HPDE6-E6E7 (cell line): ENCODE measurements around the gene RASGRP4.

Experiments used
- DNase-seq: peaks from one replicate; pipeline ENCODE4 v3.0.0; 2011; ENCODE audit warnings: missing footprints; ENCODE audit errors: extremely low spot score

The RASGRP4 gene

DNA sequence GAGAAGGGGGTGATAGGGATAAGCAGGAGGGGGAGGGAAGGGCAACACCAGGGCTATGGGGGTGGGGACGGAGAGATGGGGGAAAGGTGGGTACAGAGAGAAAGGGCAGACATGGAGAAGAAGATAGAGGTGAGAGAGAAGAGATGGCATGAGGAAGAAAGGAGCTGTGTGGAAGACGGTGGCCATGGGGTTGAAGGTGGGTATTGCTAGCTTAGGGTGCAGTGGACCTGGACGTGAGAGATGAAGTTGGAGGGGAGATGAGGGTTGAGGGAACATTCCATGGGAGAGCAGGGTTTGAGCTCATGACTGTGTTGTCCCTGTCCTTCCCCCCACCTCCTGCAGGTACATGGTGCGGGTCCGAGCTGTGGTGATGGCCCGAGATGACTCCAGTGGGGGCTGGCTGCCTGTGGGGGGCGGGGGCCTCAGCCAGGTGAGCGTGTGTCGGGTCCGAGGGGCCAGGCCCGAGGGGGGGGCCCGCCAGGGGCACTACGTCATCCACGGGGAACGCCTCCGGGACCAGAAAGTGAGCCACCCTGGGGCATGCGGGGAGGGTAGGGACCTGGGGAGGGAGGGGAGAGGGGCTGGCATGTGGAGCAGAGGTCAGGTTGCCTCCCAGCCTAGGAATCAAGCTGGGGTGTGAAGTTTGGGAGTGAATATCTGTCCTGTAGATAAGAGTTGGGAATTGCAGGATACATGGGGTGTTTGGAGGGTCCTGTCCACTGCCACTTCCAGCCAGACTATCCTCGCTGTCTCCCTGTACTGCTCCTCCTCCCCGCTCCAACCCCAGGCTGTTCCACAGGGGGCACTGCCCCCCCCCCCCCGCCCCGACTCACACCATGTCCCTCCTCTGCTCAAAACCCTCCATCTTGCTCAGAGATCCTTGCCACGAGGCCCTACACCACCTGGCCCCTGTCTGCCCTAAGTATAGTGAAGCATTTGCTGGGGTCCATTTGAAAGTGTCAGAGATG lies 35.8 kb downstream of the RASGRP4 start:
- DNase-seq = no peak

DNA sequence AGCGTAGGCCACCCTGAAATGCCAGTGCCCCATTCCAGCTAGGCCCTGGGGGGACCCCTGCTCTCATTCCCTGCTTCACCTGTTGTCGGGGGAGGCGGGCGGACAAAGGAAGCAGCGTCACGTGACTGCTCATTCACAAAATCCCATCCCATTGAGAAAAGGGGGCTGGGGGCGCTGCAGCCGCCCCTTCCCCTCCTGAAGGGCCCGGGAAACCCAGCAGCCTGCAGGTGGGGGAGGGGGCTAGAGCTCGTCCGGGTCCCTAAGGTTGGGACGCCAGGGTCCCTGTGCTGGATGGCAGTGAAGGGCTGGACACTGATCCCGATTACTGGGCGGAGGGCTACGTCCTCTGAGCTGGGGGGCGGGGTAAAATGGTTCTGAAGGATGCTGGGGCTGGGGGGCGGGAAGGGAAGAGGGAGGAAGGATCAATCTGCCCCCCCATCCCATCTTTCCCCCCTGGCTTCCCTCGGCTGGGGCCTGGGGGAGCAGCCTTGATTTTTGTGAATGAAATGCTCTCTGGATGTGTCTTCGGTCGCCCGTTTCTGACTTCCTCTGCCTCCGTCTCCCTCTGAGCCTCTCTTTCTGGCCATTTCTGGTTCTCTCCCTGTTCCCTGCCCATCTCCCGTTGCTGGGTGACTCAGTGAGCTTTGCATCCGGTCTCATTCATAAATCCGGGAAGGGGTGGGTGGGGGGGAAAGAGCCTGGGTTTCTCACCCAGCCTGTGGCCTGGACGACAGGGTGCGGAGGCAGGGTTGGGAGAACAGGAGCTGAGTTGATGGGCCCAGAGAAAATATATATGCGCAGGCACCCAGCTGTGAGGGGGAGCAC lies 36.7 kb downstream of the RASGRP4 start:
- peak; percentile 73 for DNase-seq

DNA sequence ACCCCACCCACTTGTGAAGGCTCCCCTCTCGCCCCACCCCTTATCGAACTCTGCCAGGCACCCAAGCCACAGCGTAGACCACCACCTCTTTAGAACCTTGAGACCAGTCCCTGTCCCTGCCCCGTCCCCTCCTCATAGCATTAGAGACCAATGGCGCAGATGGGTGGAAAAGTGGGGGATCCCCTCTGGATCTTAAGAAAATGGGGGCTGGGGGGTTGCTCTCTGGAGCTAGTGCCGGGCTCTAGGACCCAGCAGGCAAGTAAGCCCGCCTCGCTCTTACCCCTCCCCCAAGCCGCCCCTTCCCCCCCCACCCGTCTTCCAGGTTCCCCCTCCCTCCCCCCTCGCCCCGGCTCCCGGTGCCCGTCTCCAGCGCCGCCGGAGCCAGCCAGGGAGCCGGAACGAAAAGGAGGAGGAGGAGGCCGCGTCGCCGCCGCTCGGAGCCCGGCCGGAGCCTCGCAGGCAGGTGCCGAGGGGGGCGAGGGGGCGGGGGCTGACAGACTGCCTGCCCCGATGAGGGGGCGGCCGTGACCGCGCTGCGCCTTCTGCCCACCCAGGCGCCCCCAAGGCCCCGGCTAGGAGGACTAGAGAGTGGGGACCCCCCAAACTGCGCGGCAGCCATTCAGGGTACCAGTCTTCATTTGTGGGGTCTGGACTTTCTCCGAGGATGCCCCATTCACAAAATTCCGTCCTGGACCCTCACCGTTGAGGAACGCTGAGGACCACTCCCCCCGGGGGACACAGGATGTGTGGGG lies 37.5 kb downstream of the RASGRP4 start, which contains the start of gene SPRED3:
Gene SPRED3 (plus strand): TSS at position 349 of the 752 bp plus-strand sequence. CDS start 1,606 bp downstream, outside the sequence.
- peak; percentile 51 for DNase-seq

DNA sequence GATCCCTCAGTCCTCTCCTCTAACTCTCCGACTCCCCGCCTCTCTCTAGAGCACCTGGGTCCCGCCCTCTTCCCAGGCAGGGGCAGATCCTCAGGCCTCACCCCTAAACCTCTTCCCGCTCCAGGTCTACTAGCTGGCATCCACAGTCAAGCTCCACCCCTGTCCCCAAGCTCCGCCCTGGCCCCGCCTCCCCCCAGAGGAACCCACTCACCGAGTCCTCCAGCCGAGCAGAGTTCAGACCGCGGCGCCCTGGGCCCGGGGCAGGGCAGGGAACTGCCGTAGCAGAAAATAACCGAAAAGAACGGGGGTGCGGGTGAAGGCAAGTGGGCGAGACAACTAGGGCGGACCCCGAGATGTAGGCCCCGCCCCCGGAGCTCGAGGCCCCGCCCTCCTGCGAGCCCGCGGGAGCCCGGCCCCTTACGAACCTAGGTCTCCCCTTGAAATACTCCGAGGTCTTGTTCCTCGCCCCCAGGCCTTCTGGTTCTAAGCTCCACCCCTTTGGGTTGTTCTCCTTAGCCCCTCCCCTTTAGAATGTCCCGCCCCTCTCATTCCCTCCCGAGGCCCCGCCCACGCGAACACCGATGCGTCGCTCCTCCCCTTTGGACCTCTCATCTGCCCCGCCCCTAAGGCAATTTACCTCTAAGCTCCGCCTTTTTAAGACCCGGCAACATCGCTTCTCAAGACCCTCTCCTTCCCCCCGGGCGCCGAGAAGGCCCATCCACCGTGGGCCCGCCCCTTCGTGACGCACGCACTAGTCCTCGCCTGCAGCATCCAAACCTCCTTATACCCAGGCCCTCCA lies 38.3 kb downstream of the RASGRP4 start, which contains the start of gene GGN:
Gene GGN (minus strand): TSS at position 485 of the 799 bp plus-strand sequence. CDS start 773 bp downstream, outside the sequence.
- peak; percentile 97 for DNase-seq

DNA sequence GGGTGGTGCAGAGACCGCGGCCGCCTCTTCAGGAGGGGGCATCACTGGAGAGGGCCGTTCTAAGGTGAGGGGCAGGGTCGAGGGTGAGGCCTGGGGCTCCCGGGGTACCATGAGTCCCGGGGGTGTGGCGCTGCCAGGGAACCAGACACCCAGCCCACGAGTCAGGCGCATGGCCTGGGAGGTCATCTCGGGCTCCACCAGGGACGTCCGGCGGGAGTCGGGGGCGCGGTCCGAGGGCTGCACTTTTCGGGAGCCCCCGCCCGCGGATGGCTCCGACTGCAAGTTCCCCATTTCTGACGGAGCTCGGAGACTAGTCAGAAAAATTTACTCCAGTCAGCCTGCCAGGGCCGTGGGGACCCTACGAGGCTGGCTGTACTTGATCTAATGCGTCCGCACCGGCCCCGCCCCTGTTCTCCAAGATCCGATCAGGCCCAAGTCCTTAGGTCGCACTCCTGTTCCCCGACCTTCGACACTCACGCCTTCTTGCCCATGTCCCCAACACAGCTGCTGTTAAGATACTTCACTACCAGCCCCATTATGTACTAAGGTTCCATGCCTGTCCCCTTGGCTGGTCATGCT lies 39.0 kb downstream of the RASGRP4 start:
- DNase-seq = no peak

DNA sequence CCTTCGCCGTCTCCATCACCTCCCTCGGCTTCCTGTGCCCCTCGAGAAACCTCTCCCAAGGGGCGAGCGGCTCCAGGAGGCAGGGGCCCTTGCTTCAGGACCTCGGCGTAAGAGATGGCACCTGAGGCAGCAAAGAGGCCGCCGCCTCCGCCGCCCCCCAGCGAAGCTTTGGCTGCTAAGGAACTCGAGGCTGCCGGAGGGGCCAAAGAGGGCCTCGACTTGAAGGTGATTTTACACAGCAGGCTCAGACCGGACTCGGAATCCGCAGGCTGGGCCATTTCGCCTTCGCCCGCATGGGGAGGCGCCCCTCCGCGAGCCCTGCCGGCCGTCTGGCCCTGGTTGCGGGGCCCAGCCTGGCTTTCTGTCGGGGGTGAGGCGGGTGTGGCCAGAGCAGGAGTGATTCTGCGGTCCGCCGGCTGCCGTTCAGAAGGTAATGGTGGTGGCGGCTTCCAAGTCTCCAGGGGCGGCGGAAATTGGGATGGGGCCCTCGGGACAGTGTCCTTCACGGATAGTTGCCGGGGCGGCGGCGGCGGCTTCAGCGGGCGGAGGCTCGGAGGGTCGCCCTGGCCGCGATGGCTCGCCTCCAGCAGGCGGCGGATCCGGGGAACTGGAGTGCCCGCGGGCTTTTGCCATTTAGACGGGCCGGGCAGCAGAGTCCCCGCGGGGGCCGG lies 39.6 kb downstream of the RASGRP4 start:
- no peak for DNase-seq

DNA sequence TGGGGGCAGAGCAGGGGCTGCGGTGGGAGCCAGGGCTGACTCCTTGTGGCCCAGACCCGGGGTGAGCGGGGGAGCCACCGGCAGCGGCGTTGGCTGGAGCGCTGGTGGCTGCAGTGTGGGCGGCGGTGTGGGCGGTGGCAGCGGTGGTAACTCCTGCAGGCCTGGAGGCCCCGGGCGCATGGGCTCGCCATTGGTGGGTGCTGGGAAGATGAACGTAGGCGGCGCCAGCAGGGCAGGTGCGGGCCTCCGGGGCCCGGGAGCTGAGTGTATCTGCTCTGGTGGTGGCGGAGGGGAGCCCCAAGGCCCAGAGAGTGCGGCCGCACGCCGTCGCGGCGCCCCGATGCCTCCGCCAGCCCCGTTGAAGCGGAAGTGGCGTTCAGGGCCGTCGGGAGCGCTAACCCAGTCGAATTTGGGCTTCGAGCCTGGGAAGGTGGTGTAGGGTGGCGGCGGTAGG lies 40.2 kb downstream of the RASGRP4 start:
- no peak for DNase-seq

DNA sequence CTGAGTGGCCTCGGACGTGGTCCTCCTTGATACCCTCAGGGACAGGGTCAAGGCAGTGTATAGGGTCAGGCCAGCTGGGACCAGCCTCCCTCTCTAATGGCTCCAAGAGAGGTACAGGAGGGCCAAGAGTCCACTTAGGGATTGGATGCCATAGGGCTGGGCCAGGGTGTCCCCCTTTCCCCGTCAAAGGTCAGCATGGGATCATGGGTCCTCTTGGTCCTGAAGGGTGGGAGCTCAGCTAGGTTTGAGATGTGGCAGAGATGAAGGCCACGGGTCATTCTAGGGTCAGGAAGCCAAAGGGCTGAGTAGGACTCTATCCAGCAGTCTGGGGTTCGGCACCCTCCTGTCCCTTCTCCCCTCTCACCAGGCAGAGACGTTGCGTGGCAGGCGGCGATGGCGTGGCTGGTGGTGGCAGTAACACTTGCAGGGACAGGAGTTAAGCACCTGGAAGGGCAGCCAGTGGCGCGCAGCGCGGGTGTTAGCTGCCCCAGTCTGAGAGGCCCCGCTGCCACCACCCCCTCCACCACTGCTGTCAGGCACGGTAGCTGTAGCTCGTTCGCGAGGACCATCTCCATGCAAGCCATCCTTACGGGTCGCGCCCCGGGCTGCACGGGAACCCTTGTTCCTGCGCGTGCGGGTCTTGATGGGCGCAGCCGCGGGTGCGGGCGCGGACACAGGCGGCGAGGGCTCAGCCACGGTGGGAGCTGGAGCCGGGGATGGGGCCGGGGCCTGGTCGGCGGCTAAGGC lies 40.8 kb downstream of the RASGRP4 start:
- DNase-seq = no peak

DNA sequence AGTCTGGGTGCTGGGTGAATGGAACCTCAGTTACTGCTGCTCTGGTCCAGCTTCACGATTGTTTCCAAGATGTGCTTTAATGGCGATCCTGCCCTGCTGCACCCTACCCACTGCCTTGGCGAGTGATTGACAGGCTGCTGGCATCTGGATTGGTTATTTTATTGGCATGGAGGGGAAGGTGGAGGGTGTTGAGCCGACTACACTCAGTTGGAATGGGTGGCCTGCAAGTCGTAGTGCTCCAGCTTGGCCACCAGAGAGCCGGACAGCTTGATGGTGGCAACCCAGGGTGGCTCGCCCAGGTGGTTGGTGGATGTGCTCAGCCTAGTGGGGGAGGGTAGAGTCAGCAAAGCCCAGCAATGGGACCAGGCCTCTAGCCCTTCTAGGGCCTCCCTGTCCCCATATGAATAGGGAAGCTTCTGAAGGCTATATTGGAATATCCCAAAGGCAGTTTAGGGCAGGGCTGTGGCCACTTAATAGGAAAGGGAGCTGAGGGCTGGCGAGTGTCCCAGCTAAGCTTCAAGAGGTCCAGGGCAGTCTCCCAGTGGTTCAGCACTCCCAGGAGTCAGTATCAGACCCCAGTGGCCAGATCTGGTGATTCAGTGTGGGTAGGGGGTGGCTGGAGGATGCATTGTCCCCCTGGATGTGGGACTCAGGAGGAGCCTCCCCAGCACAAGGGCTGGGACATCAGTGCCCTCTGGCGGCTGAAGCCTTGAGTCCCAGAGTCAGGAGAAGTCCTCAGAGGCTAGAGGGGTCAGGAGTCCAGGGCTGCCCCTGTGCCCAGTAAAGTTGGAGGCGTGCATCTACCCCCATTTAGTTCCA lies 41.6 kb downstream of the RASGRP4 start:
- DNase-seq = no peak

DNA sequence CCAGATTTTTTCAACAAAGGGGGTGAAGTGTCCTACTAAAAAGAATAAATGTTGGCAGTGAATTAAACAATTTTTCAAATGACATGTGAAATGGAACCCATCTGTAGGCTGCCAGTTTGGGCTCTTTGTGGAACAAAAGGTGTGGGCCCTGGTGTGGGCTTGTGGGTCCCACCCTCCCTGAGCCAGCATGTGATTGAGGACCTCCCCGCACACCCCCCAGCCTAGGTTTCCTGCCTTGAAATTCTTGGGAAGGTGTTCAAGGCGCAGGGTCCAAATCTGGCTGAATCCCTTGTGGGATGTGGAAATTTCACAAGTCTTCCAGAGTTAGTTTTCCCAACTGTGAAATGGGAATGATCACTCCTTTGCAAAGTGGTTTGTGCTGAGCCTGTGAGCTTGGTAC lies 42.3 kb downstream of the RASGRP4 start:
- no peak for DNase-seq

DNA sequence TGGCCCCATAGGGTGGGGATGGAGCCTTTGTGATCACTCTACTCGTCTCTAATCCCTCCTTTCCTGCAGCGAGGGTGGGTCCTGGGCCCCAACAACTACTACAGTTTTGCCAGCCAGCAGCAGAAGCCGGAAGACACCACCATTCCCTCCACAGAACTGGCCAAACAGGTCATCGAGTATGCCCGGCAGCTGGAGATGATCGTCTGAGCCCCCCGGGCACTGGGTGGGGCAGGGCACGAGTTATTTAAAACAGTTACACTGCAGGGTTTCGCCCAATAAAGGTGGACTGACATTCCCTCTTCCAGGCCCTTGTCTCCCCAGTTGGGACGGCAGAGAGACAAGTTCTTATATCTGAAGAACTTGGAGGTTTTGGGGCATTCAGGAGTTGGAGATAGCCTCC lies 42.8 kb downstream of the RASGRP4 start:
- no peak for DNase-seq

DNA sequence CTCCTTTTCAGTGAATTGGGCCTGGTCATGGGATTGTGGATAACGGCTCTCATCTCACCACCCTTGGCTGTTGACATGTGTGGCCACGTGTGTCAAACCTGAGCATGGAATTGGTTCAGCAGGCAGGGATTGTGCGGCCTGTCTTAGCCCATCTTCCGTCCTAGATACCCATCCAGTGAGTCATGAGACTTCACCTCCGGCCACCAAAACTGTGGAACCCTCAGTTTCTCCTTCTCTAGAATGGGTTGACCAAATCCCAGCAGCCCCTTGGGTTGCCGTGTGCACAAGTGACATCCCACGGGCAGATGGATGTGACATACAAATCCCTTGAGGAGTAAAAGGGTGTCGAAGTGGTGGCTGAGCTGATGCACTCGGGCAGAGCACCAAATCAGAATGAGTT lies 44.9 kb downstream of the RASGRP4 start:
- no peak for DNase-seq

DNA sequence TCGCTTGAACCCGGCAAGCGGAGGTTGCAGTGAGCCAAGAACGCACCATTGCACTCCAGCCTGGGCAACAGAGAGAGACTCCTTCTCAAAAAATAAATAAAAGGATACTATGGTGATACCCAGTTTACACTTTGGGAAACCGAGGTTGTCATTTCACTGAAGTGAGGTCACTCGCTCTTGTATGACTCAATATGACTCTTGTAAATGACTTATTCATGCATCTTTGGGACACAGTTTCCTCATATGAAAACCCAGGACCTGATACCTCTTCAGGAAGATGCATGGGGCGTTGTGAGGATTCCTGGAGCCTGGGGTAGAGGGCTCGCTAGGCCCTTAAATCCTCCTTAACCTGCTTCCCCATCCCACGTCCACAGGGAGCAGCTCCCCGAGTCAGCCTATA lies 47.2 kb downstream of the RASGRP4 start:
- no peak for DNase-seq

DNA sequence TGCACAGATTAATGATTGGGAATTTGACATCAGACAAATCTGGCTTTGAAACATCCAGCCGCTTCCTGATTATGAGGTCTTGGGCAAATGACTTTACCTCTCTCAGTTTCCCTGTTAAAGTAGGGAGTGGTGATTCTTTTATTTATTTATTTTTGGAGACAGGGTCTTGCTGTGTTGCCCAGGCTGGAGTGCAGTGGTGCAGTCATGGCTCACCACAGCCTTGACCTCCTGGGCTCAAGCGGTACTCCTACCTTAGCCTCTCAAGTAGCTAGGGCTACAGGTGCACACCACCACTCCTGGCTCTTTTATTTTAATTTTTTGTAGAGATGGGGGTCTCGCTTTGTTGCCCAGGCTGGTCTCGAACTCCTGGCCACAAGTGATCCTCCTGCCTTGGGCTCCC lies 49.0 kb downstream of the RASGRP4 start:
- no peak for DNase-seq

DNA sequence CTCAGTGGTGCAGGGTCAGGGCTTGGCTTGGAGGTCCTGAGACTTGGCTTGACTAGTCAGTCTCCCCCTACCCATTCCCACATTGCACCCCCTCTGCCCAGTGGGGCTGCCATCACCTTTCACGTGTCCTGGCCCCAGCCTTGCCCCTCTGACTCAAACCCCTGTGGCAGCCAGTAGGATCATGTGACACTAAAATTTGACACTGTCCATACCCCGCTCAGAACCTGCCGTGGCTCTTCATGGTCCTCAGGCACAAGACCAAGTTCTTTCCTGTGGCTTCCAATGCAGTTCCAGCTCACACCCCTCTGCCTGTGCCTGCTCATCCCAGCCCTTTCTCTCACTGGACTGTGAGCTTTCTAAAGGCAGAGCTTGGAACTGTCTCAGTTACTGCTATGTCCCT lies 49.4 kb downstream of the RASGRP4 start:
- no peak for DNase-seq

DNA sequence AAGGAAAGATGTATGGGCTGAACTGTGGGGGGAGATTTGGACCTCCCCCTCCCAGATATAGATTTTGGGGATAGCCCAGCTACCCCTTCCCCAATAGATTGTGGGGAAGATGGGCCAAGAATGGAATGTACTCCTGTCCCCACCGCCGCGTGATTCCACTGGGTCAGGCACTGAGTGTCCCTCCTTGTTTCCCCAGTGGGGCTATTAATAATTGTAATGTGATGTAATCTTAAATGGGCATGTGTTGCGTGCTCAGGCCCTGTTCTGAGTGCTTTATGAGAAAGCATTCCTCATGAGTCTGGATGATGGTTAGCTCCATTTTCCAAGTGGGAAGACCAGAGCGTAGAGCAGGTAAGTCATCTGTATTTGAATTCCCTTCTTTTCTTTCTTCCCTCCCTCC lies 50.3 kb downstream of the RASGRP4 start:
- no peak for DNase-seq

DNA sequence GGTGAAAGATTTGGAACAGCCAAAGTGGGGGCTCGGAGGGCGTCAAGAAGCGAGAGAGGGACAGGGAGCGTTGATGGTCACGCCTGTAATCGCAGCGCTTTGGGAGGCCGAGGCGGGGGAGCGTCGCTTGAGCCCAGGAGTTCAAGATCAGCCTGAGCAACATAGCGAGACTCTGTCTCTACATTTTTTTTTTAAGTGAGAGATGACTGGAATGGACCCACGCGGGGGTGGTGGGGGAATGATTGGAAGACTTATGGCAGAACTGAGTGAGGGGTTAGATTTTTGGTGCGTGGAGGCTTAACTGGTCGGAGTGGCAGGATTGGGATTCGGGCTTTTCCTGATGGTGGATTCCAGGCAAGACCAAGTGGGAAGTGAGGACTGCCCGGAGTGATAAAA lies 50.9 kb downstream of the RASGRP4 start:
- no peak for DNase-seq
